ENCODE measurements around the gene AKIRIN2.
"Not testable (repeated sequence)": the region's sequence is repeated elsewhere in the genome, so short reads cannot be mapped to it uniquely, and the experiment has no call there.

AKIRIN2 gene

GRCh38 chr6:87718662-87719433, 16.8 kb upstream of the AKIRIN2 start:
- no peak for DNase-seq

DNA sequence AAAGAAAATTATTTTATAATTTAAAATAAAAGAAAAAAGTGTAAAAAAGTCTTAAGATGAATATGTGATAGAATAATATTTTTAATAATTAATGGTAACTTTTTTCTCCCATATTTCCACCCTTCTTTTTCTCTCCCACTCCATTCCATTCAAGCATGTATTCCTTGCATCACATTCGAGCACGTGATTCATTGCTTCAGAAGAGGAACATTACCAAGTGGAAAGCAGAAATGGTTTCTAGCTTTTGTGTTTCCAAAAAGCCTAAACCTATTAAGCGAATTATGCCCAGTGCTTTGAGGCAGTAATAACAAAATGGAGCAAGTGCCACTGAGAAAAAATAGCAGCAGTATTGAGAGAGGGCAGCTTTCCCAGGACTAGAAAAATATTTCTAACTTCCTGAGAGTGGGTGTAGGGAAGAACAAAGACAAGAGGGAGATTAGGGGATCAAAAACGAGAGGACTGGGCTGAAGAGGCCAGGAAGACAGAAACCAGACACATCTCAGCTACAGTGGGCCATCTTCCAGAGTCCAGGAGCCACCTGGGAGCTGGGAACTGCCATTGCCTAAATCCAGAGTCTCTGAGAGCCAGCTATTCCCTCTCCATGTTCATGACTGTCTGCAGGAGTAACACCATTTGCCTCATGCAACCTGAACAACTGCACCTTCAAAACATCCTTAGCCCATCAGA, 15.0 kb upstream of the AKIRIN2 start:
- no peak for DNase-seq

DNA sequence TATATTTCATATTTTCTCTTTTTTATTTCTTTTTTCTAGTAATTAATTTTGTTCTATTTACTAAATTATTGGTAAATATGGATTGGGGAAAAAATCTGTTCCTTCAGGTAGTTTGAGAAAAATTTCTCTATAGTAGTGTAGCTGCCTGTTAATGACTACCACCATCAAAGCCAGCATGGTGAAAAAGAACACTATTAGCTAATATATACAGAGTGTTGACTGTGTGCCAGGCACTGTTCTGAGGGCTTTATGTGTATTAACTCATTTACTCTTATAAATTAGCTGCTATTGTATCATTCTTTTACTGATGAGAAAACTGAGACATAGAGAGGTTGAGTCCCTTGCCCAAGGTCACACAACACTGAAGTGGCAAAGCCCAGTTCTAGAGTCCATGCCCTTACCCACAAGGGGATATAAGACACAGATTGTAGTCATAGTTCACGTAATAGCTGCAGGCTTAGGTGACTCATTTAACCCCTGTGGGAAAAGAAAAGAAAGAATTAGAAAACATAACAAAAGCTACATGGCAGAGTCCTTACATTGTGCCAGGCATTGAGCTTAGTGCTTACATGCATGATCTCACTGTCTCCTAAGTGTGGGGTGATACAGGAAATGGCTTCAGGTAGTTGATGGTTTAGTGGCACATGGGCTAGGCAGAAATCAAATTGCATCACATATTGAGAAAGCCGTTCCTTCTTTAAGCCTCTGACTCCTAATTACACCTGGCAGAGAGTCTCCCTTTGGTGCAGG, 12.2 kb upstream of the AKIRIN2 start:
- no peak for DNase-seq

DNA sequence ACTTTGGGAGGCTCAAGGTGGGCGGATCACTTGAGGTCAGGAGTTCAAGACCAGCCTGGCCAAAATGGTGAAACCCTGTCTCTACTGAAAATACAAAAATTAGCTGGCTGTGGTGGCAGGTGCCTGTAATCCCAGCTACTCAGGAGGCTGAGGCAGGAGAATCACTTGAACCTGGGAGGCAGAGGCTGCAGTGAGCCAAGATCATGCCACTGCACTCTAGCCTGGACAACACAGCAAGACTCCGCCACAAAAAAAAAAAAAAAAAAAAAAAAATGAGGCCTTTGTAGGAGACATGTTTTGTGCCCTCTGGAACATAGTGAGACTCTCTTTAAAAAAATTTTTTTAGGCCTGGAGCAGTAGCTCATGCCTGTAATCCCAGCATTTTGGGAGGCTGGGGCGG, 10.7 kb upstream of the AKIRIN2 start:
- not testable (repeated sequence) for DNase-seq

DNA sequence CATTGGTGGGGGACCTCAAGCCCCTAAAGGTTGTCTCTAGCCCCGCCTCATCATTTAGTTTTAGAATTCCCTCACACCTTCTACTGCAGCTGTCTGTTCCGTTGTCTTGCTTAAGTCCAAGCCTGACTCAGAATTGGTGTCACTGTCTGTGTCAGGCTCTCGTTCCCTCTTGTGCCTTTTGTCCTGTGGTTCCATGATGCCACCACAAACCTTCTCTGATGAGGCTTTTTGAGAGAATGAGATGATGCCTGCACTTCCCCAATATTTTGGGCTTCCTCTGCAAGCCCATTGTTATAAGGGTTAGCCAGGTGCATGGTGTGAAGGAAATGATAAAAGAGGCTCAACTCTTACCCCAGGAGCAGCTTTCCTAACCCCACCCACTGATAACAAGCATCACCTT, 8.1 kb upstream of the AKIRIN2 start:
- no peak for DNase-seq

DNA sequence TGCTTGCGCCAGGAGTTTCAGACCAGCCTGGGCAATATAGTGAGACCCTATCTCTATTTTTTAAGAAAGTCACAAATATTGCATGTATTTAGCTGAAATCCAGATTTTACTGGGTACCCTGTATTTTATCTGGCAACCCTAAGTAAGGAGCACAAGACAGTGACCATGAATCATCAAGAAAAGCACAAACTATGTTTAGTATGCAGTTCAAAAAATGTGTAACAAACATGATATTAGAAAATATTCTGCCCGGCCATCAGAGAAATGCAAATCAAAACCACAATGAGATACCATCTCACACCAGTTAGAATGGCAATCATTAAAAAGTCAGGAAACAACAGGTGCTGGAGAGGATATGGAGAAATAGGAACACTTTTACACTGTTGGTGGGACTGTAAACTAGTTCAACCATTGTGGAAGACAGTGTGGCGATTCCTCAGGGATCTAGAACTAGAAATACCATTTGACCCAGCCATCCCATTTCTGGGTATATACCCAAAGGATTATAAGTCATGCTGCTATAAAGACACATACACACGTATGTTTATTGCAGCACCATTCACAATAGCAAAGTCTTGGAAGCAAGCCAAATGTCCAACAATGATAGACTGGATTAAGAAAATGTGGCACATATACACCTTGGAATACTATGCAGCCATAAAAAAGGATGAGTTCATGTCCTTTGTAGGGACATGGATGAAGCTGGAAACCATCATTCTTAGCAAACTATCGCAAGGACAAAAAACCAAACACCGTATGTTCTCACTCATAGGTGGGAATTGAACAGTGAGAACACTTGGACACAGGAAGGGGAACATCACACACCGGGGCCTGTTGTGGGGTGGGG, 6.8 kb upstream of the AKIRIN2 start:
- DNase-seq, result not testable (repeated sequence)

DNA sequence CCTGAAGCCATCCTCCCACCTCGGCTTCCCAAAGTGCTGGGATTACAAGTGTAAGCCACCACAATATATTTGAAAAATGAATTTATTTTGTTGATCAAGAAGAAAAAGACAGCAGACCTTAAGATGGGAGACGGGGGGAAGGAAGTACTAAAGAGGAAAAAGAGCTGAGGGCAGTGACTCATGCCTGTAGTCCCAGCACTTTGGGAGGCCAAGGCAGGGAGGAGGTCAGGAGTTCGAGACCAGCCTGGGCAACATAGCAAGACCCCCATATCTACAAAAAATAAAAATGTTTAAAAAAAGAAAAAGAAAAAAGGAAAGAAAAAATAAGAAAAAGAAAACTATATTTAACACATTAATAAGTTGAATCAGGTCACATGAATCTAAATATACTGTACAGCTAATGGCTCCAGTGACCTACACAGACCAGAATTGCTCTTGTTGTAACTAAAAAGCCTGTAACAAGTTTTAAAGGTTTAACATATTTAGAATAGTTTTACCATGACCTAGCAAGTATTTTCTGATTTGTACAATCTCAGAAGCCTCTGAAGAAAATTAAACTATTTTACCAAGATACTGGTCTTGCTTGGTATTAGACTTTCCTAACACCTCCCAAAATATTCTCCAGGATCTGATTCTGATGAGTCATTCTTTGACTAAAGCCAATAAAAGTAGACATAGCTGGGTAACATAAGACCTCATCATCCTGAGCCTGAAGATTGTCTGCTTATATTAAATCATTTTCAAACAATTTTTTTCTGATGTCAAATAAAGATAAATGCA, 4.3 kb upstream of the AKIRIN2 start:
- DNase-seq, result no peak

- no peak for DNase-seq
Measured at GRCh38 chr6:87705070-87705691, 3.1 kb upstream of the AKIRIN2 start.

DNA sequence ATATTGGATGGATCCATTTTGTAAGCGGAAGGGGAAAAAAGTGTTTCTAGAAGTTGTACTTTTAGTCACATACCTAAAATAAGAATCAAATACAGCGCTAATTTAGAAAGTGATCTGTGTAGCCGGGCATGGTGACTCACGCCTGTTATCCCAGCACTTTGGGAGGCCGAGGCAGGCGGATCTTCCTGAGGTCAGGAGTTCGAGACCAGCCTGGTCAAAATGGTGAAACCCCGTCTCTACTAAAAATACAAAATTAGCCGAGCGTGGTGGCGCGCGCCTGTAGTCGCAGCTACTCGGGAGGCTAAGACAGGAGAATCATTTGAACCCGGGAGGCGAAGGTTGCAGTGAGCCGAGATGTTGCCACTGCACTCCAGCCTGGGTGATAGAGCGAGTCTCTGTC, 1.0 kb upstream of the AKIRIN2 start:
- DNase-seq, result peak in 1 of 56 donors; percentile 18

GRCh38 chr6:87702589-87702945, 534 bp upstream of the AKIRIN2 start:
- no peak for DNase-seq

DNA sequence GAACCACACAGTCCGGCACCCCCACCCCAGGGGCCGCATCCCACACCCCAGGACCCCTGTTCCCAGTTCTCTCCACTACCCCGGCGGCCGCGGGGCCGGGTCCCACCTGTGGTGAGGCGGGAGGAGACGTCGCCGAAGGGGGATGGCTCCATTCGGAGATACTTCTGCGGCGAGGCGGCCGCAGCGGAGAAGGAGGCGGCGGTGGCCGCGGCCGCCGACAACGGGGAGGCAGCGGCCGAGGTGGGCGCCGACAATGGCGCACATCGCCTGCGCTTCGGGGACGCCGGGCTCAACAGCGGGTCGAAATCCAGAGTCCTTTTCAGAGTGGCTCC, 723 bp downstream of the AKIRIN2 start:
- DNase-seq, result peak in 8 of 56 donors; percentile 30 to 57 (median 40)

DNA sequence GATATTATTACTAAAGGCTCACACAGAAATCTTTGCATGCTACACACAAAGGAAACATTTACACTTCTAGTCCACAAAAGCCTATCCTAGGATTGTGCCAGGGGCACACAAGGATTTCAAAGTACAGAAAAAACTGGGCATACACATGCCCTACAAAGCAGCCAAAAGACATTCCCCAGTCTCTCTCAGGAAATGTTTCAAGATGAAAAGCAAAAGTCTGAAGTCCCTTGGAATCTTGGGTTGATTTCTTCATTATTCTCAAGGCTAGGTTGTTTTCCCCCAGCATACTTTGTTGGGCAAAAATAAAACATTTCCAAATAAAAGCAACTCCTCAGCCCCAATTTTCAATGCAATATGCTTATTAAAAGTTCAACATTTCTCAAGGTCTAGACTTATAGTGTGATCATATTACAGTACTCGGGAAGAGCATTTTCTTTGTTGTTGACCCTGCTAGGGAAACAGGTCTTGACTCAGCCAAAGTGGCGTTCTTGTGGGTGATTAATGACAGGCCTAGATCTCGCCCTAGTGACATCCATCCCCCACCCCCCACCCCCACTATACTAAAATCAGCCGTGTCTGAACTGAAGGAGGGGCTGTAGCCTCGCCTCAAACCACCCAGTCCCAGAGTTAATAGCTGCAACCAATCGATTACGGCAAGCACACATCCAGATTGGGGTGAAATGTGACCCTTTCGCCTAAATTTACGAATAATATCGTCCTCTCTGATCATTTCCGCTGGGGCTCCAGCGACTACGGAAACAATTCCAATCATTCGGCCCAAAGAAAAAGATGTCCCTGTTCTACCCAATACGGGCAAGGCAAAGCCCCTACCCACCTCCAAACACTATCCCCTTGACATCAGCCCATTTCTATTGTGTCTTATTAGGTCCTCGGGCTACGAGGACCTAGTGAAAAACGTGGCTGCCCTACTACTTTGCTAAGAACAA, 1.4 kb downstream of the AKIRIN2 start:
- DNase-seq, result peak in 14 of 56 donors; percentile 7 to 52 (median 22)

GRCh38 chr6:87699576-87699975, 2.5 kb downstream of the AKIRIN2 start:
- DNase-seq, result no peak

DNA sequence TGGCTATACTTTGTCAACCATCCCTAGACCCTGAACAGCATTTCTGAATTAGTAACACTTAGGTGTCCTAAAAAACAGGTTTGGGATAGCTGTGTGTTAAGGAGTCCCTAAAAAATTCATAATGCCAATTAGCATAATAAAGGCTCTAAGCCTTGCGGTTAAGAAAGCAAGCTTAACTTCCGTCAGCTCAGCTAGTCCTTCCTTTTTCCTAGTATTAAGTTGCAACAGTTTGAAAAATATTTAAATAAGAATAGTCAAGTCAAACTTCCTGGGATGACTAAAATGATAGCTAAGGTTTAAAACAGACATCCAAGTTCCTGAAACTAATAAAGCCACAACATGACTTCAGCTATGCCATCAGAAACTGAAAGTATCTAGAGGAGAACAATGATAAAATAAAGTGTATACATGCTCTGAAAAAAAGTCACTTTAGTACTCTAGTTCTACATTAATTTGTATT, 3.5 kb downstream of the AKIRIN2 start:
- no peak for DNase-seq

DNA sequence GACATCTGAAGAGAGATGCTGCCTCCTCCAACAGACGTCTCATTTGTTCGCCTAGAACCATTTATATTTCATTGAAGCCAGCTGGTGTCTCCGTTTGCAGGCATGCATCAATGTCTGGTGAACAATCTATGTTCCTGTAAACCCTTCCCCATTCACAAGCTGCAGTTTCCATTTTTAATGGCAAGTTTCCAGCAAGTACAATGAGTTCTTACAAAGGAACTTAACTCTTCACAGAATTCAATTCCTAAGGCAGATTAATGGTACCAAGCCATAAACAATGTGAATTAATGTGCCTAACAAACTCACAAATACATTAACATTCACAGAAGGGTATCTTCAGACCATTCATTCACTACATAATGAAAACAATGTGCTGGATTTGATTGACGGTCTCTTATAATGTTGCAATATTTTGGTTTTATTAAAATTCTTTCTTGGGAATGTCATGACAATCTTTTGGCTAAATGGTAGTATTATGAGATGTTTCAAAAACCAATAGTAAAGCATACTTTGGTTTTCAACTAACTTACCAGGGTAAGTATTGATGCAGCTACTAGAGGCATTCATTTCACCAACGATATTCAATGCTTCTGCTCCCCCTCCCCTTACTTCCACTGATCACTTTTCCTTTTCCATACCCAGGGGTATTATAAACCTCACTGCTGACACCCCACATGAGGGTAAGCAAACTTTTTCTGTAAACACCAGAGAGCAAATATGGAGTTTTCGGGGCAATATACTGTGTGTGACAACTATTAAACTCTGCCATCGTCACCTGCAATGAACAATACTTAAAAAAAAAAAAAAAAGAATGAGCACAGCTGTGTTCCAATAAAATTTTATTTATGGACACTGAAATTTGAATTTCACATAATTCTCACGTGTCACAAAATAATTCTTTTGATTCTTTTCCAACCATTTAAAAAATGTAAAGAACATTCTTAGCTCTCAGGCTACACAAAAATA, 4.2 kb downstream of the AKIRIN2 start:
- peak in 11 of 56 donors; percentile 5 to 36 (median 20) for DNase-seq

- not testable (repeated sequence) for DNase-seq
Measured at GRCh38 chr6:87696817-87697216, 5.2 kb downstream of the AKIRIN2 start.

- DNase-seq, result no peak
Measured at GRCh38 chr6:87692086-87692485, 9.9 kb downstream of the AKIRIN2 start.

GRCh38 chr6:87690441-87690840, 11.6 kb downstream of the AKIRIN2 start:
- no peak for DNase-seq
